HG02973 (cell line): ENCODE data around the gene RASSF7.
"Not testable (repeated sequence)": the region's sequence is repeated elsewhere in the genome, so short reads cannot be mapped to it uniquely, and the experiment has no call there.

Source experiments
- ATAC-seq: cut with Tn5 transposase; IDR thresholded peaks from one replicate; pipeline ENCODE4 v1.9.1; 2021; ENCODE audit warnings: moderate library complexity; ENCODE audit not compliant: unreplicated experiment

The RASSF7 gene, protein sequence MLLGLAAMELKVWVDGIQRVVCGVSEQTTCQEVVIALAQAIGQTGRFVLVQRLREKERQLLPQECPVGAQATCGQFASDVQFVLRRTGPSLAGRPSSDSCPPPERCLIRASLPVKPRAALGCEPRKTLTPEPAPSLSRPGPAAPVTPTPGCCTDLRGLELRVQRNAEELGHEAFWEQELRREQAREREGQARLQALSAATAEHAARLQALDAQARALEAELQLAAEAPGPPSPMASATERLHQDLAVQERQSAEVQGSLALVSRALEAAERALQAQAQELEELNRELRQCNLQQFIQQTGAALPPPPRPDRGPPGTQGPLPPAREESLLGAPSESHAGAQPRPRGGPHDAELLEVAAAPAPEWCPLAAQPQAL

DNA sequence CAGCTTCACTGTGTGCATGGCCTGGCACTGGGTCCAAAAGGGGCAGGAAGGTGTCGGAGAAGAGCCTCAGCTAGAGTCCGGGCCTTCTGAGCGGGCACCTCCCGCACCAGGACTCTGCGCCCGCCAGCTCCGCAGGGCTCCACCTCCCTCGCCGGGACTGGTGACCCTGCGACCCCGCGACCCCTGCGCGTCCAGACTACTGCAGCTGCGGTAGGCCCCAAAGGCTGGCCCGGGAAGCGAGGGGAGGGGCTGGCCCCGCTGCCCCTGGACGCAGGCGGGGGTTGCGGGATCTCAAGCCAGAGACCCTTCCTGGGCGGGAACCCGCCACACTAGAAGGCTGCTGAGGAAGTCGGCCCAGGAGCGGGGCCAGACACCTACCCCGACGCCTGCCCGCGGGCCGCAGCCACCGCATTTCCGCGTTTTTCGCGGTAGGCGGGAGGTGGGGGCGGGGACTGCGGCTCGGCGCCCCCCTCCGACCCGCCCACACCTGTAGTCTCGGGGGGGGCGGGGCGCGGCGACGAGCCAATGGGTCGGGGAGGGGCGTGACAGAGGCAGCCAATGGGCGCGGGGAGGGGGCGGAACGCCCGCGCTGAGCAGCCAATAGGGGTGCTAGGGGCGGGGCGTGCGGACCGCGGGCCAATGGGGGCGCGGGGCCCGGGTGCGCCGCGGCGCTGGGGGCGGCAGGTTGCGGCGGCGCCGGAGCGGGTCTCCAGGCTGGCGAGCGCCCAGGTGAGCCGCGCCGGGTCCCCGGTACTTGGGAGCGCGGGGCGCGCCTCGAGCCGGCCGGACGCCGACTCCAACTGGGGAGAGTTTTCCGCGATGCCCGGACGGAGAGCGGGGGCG is at the start of gene RASSF7, which contains the start of gene LMNTD2:
Gene RASSF7 (plus strand): TSS at position 666 of the 843 bp plus-strand sequence. CDS start 799 bp downstream, outside the sequence.
Gene LMNTD2 (minus strand): TSS at position 434 of the 843 bp plus-strand sequence. CDS start 22 bp downstream, at position 412.
- ATAC-seq: peak; percentile 61

DNA sequence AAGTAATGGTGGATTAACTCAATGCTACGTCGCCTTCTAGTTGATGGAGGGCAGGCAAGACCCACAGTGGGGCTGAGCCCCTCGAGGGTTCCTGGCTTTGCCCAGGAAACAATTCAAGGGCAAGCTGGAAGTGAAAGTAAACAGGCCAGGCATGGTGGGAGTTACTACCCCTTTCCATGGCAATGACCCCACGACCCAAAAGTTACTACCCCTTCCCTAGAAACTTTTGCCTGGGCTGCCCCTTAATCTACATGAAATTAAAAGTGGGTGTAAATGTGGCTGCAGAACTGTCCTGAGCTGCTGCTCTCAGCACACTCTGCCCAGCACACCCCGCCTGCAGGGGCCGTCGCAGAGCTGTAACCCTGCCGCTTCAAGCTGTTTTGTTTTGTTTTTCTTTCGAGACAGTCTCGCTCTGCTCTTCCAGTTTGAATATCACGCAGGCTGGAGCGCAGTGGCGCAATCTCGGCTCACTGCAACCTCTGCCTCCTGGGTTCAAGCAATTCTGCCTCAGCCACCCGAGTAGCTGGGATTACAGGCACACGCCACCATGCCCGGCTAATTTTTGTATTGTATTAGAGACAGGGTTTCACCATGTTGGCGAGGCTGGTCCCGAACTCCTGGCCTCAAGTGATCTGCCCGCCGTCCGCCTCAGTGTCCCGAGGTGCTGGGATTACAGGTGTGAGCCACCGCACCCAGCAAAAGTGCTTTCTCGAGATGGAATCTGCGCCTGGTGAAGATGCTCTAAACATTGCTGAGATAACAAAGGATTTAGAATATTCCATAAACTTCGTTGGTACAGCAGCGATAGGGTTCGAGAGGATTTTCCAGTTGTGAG is 47.8 kb upstream of the RASSF7 start:
- no peak for ATAC-seq

DNA sequence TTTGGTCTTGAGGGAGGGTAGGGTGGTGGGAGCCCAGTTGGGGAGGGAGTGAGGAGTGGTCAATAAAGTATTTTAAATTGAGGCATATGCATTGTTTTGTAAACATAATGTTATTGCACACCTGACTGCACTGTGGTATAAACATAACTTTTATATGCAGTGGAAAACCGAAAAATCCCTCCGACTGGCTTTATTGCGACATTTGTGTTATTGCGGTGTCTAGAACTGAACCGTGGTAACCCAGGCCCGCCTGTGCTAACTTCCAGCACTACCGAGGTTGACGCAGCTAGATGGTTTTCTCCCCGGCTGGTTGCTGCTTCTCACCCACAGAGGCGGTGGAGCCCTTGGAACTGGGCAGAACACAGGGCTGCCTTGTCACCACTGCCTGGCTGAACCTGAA is 46.2 kb upstream of the RASSF7 start:
- ATAC-seq: no peak

DNA sequence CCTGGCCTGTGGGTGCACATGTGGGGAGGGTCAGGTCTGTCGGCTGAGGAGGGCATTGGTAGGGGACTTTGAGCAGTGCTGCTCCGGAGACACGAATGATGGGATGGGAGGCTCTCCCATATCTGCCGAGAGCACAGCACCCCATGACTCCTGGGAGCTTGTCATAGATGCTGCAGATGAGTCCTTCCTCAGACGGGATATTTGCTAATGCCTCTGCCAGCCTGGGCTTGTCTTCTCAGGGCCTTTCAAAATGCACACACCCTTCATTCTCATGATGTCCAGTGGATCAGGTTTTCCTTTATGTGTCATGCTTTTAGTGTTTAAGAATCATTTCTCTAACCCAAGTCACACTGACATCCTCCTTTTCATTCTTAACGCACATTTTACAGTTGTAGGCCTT is 45.6 kb upstream of the RASSF7 start:
- no peak for ATAC-seq

- no peak for ATAC-seq
Measured at GRCh38 chr11:516400-516799, 44.4 kb upstream of the RASSF7 start.

DNA sequence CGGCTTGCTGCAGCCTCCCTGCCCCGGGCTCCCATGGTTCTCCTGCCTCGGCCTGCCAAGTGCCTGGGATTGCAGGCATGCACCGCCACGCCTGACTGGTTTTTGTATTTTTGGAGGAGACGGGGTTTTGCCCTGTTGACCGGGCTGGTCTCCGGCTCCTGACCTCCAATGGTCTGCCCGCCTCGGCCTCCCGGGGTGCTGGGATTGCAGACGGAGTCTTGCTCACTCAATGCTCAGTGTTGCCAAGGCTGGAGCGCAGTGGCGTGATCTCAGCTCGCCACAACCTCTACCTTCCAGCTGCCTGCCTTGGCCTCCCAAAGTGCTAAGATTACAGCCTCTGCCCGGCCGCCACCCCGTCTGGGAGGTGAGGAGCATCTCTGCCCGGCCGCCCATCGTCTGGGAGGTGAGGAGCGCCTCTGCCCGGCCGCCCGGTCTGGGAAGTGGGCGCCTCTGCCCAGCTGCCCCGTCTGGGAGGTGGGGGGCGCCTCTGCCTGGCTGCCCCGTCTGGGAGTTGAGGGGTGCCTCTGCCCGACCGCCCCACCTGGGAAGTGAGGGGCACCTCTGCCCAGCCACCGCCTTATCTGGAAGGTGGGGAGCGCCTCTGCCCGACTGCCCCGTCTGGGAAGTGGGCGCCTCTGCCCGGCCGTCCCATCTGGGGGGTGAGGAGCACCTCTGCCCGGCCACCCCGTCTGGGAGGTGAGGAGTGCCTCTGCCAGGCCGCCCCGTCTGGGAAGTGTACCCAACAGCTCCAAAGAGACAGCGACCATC is 43.7 kb upstream of the RASSF7 start:
- not testable (repeated sequence) for ATAC-seq

GRCh38 chr11:518463-519202 is 42.1 kb upstream of the RASSF7 start:
- ATAC-seq: peak; percentile 82

- no peak for ATAC-seq
Measured at GRCh38 chr11:520428-521176, 40.2 kb upstream of the RASSF7 start.

- ATAC-seq: no peak
Measured at GRCh38 chr11:521177-521688, 39.5 kb upstream of the RASSF7 start.

- no peak for ATAC-seq
Measured at GRCh38 chr11:526192-526591, 34.6 kb upstream of the RASSF7 start.

GRCh38 chr11:528166-528814 is 32.5 kb upstream of the RASSF7 start:
- ATAC-seq: no peak

DNA sequence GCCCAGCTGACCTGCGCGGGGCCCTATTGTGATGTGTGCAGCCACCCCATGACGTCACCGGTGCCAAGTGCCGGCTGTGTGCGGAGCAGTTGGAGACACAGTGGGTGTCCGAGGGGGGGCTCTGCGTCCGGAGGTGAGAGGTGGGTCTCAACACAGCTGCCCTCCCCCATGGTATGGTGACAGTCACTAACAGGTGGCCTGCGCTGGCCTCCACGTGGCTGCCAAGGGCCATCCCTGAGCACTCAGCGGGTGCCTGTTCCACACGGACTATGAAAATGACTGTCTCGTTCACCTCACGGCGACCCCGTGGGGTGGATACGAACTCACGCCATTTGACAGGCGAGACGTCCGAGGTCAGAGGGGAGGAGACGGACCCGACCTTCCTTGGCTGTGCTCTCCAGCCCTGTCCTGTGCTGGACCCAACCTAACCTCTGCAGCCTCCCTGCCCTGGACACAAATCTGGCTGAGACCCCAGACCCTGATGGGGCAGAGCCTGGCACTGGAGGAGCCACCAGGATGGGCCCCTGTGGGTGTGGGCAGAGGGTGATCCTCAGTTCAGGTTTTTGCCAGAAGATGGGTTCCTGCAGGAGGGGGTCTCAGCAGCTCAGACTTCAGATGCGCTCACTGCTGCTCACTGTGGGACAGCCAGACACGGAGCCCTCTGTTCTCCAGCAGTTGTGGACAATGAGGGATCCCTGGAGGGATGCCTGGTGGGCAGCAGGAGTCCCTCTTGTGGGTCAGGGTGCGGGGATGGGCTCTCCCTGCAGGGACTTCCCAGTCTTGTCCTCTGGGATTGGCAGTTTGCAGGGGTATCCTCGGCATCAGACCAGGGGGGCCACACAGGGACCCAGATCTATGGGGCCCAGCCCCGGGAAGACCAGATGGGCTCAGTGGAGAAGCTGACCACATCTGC is 31.7 kb upstream of the RASSF7 start:
- no peak for ATAC-seq

DNA sequence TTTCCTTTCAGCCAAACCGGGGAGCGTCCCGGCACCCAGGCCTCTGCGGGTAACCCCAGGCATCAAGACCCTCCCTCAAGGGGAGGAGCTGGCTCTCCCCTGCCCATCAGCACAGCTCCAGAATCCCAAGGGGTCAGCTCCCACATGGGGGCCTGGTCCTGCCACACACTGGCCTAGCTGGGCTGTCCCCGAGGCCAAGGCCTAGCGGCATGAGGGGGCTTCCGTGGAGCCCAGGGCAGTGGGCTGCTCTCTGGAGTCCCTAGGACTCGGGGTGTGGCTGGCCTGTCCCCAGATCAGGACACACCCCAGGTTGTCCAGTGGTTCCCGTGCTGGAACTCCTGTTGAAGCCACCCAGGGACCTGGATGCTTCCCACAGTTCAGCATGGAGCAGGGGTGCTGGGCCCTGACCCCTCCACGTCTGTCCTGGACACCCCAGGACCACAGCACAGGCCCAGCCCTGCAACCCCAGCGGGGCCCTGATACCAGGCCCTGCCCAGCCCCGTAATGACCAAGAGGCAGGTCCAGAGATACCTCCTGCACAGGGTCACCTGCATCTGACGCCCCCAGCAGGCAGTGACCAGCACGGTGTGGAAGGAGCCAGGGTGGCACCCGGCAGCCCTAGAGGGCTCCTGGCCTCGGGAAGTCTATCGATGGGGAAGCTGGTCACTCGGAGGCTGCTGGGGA is 30.9 kb upstream of the RASSF7 start:
- ATAC-seq: no peak

GRCh38 chr11:530960-531831 is 29.6 kb upstream of the RASSF7 start:
- no peak for ATAC-seq

- no peak for ATAC-seq
Measured at GRCh38 chr11:531919-532526, 28.7 kb upstream of the RASSF7 start.
